Neuronal stem cell (in vitro differentiated cells): Measurements from ENCODE around the gene ADK.

Experiments used
- DNase-seq: peaks from one replicate; pipeline ENCODE4 v3.0.0-alpha.2; 2013; ENCODE audit warnings: low spot score
- H2AFZ ChIP-seq: one replicate; pipeline ENCODE4 v1.6.1; 2013; ENCODE audit warnings: mild to moderate bottlenecking, low read length, inconsistent platforms
- H2AK5ac ChIP-seq: 2 replicates; pipeline ENCODE4 v1.6.1; 2013; ENCODE audit warnings: low read depth, mild to moderate bottlenecking, inconsistent platforms, low read length, moderate library complexity, mixed read lengths
- H2BK120ac ChIP-seq: 2 replicates; pipeline ENCODE4 v1.6.1; 2013; ENCODE audit warnings: low read depth, mild to moderate bottlenecking, inconsistent platforms, low read length, moderate library complexity, mixed read lengths
- H2BK12ac ChIP-seq: one replicate; pipeline ENCODE4 v1.6.1; 2013; ENCODE audit warnings: low read length, inconsistent platforms
- H2BK15ac ChIP-seq: 2 replicates; pipeline ENCODE4 v1.6.1; 2013; ENCODE audit warnings: mild to moderate bottlenecking, low read length, inconsistent platforms, mixed read lengths
- H2BK5ac ChIP-seq: one replicate; pipeline ENCODE4 v1.6.1; 2013; ENCODE audit warnings: inconsistent platforms, mild to moderate bottlenecking, low read length, moderate library complexity
- H3K14ac ChIP-seq: one replicate; pipeline ENCODE4 v1.6.1; 2013; ENCODE audit warnings: low read length, inconsistent platforms
- H3K18ac ChIP-seq: 2 replicates; pipeline ENCODE4 v1.6.1; 2013; ENCODE audit warnings: low read length, inconsistent platforms
- H3K23ac ChIP-seq: 2 replicates; pipeline ENCODE4 v1.6.1; 2013; ENCODE audit warnings: low read depth, mild to moderate bottlenecking, mixed read lengths, low read length, inconsistent platforms; ENCODE audit not compliant: poor library complexity
- H3K27ac ChIP-seq: replicated peaks from 3 replicates; pipeline ENCODE4 v1.5.1; 2013; ENCODE audit warnings: low read length, inconsistent platforms
- H3K27me3 ChIP-seq, 3 experiments: 2 replicates each; pipeline ENCODE4 v1.6.1; 2013; ENCODE audit warnings: low read length in 3 of 3, mild to moderate bottlenecking in 2 of 3, inconsistent platforms in 1 of 3, low read depth in 1 of 3, mixed read lengths in 1 of 3, moderate library complexity in 1 of 3; ENCODE audit not compliant: control insufficient read depth in 3 of 3, insufficient read depth in 3 of 3
- H3K36me3 ChIP-seq, 2 donors: replicated peaks in 1 of 2; 2 replicates each; pipeline ENCODE4 v1.6.1; 2013; ENCODE audit warnings: low read length in 2 of 2; ENCODE audit not compliant: control insufficient read depth in 2 of 2, insufficient read depth in 2 of 2
- H3K4ac ChIP-seq: 2 replicates; pipeline ENCODE4 v1.6.1; 2013; ENCODE audit warnings: inconsistent platforms, mild to moderate bottlenecking, low read length, moderate library complexity
- H3K4me1 ChIP-seq, 2 donors: 1 replicate in 1 of 2; 2 replicates in 1 of 2; pipeline ENCODE4 v1.6.1; 2013; ENCODE audit warnings: low read length in 2 of 2, low read depth in 1 of 2; ENCODE audit not compliant: control insufficient read depth in 2 of 2, insufficient read depth in 1 of 2
- H3K4me2 ChIP-seq: one replicate; pipeline ENCODE4 v1.6.1; 2013; ENCODE audit warnings: mild to moderate bottlenecking, low read length, inconsistent platforms; ENCODE audit not compliant: insufficient read depth, poor library complexity, severe bottlenecking
- H3K4me3 ChIP-seq, 2 donors: 2 replicates each; pipeline ENCODE4 v1.5.1; 2013; ENCODE audit warnings: low read length in 2 of 2, mild to moderate bottlenecking in 2 of 2, inconsistent platforms in 1 of 2, moderate library complexity in 1 of 2
- H3K79me1 ChIP-seq: one replicate; pipeline ENCODE4 v1.6.1; 2013; ENCODE audit warnings: low read depth, mild to moderate bottlenecking, inconsistent platforms, low read length, moderate library complexity
- H3K9ac ChIP-seq: one replicate; pipeline ENCODE4 v1.6.1; 2013; ENCODE audit warnings: mild to moderate bottlenecking, low read depth, low read length, inconsistent platforms; ENCODE audit not compliant: poor library complexity
- H3K9me3 ChIP-seq, 2 donors: replicated peaks in 1 of 2; 2 replicates each; pipeline versions ENCODE3 to v1.6.1; 2013; ENCODE audit warnings: low read length in 2 of 2, mild to moderate bottlenecking in 2 of 2, inconsistent platforms in 1 of 2, low read depth in 1 of 2, mixed read lengths in 1 of 2, moderate library complexity in 1 of 2; ENCODE audit not compliant: control insufficient read depth in 2 of 2, insufficient read depth in 1 of 2
- H4K8ac ChIP-seq: one replicate; pipeline ENCODE4 v1.6.1; 2013; ENCODE audit warnings: low read depth, mild to moderate bottlenecking, inconsistent platforms, low read length, moderate library complexity
- H4K91ac ChIP-seq: one replicate; pipeline ENCODE4 v1.6.1; 2013; ENCODE audit warnings: low read length, low read depth, mild to moderate bottlenecking, inconsistent platforms; ENCODE audit not compliant: poor library complexity
- WGBS, 2 donors: extraction: QIAGEN DNeasy Blood & Tissue Kit; methylation state at CpG; one replicate each; pipeline ENCODE4 v1.1.7; 2013; ENCODE audit warnings: missing lambda C conversion rate in 2 of 2, mixed read lengths in 1 of 2; ENCODE audit not compliant: insufficient read length in 2 of 2, insufficient replicate concordance in 1 of 2; ENCODE audit errors: extremely low coverage in 2 of 2; 5-methylcytosine and 5-hydroxymethylcytosine counted together

Gene ADK

DNA sequence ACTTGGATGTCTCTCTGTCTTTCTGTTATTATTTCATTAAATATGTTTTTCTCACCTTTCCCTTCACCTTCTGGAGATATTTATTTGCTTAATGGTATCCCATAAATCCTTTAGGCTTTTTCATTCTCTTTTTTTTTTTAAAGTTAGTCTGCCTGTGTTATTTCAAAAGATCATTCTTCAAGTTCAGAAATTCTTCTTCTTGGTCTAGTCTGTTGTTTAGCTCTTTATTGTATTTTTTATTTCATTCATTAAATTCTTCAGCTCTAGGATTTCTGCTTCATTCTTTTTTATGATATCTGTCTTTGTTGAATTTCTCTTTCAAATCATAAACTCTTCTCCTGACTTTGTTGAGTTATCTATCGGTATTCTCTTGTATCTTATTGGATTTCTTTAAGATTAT is 363.3 kb downstream of the ADK start:
- Histone ChIP-seq H3K4ac (no peak overlapping the region), H3K4me3 (no peak overlapping the region), H3K4me1 (no peaks in the 10 kb centered on the region), H3K27ac (no peak overlapping the region), H4K91ac (no peak overlapping the region), H3K14ac (no peak overlapping the region), H3K4me2 (no peak overlapping the region), H2BK120ac (no peak overlapping the region), H3K79me1 (no peaks in the 10 kb centered on the region), H3K9ac (no peak overlapping the region), H3K27me3 (no peaks in the 10 kb centered on the region), H3K18ac (no peak overlapping the region), H2BK5ac (no peak overlapping the region), H2BK12ac (no peak overlapping the region), H3K9me3 (peaks cover 4 to 26% of the 10 kb centered on the region in 2 donors), H4K8ac (no peak overlapping the region), H2AFZ (no peak overlapping the region), H3K36me3 (no peaks in the 10 kb centered on the region), H3K23ac (no peak overlapping the region), H2BK15ac (no peak overlapping the region), H2AK5ac (no peak overlapping the region)
- WGBS, 2 donors: no CpG with 5 or more reads among the region's 1 CpG
- DNase-seq: no peak

DNA sequence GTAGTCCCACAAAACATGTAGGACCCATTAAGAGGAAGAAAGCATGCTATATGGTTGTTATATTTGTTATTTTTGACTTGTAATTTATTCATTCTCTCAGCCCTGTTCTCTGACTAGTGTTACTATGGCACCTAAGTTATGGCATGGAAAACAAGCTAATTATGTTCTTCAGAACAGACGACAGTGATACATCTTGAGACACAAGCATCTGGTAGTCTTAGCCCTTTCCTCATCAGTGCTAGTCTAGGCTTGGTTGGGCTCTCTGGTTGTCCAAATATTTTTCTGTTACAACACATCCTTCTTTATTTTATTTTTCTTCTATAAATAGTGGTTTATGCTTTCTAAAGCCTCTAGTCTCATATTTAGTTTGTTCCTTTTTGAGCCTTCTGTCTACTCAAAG is 367.0 kb downstream of the ADK start:
- Histone ChIP-seq H3K23ac (no peak overlapping the region), H2BK5ac (no peak overlapping the region), H3K9ac (no peak overlapping the region), H3K4me2 (no peak overlapping the region), H4K91ac (no peak overlapping the region), H3K4me1 (no peaks in the 10 kb centered on the region), H3K36me3 (no peaks in the 10 kb centered on the region), H2BK15ac (no peak overlapping the region), H3K14ac (no peak overlapping the region), H4K8ac (no peak overlapping the region), H3K18ac (no peak overlapping the region), H3K79me1 (no peaks in the 10 kb centered on the region), H2AFZ (no peak overlapping the region), H3K4me3 (no peak overlapping the region), H3K9me3 (peaks cover 2 to 16% of the 10 kb centered on the region in 2 donors), H3K27ac (no peak overlapping the region), H2BK12ac (no peak overlapping the region), H2AK5ac (no peak overlapping the region), H3K27me3 (no peaks in the 10 kb centered on the region), H2BK120ac (no peak overlapping the region), H3K4ac (no peak overlapping the region)
- no peak for DNase-seq
- no CpG with 5 or more reads among the region's 1 CpG for WGBS, 2 donors

- Histone ChIP-seq H3K36me3 (no peaks in the 10 kb centered on the region), H3K4me2 (no peak overlapping the region), H4K8ac (no peak overlapping the region), H2AFZ (no peak overlapping the region), H3K9ac (no peak overlapping the region), H2BK120ac (no peak overlapping the region), H3K23ac (no peak overlapping the region), H3K79me1 (no peaks in the 10 kb centered on the region), H3K27ac (no peak overlapping the region), H3K9me3 (no peaks in the 10 kb centered on the region), H3K18ac (no peak overlapping the region), H2AK5ac (no peak overlapping the region), H3K4ac (no peak overlapping the region), H2BK5ac (no peak overlapping the region), H3K4me3 (no peak overlapping the region), H3K27me3 (no peaks in the 10 kb centered on the region), H2BK15ac (no peak overlapping the region), H3K14ac (no peak overlapping the region), H4K91ac (no peak overlapping the region), H2BK12ac (no peak overlapping the region), H3K4me1 (no peaks in the 10 kb centered on the region)
- WGBS, 2 donors: no CpG with 5 or more reads among the region's 1 CpG
- no peak for DNase-seq
Measured at GRCh38 chr10:74521526-74521925, 370.5 kb downstream of the ADK start.

- Histone ChIP-seq H3K4me1 (no peaks in the 10 kb centered on the region), H3K27ac (no peak overlapping the region), H2BK12ac (no peak overlapping the region), H3K14ac (no peak overlapping the region), H4K8ac (no peak overlapping the region), H3K9me3 (no peaks in the 10 kb centered on the region), H3K27me3 (no peaks in the 10 kb centered on the region), H3K36me3 (no peaks in the 10 kb centered on the region), H3K79me1 (no peaks in the 10 kb centered on the region), H2BK15ac (no peak overlapping the region), H2BK120ac (no peak overlapping the region), H3K4me2 (no peak overlapping the region), H3K23ac (no peak overlapping the region), H3K4ac (no peak overlapping the region), H3K9ac (no peak overlapping the region), H4K91ac (no peak overlapping the region), H2BK5ac (no peak overlapping the region), H3K18ac (no peak overlapping the region), H2AK5ac (no peak overlapping the region), H2AFZ (no peak overlapping the region), H3K4me3 (no peak overlapping the region)
- DNase-seq: no peak
- WGBS, 2 donors: no CpG with 5 or more reads among the region's 2 CpGs
Measured at GRCh38 chr10:74523199-74523598, 372.2 kb downstream of the ADK start.
